ENCODE data around the gene MRPL33.

MRPL33 gene

GRCh38 chr2:27800856-27801255 lies 29.3 kb downstream of the MRPL33 start:
- H3K4me3 ChIP-seq (replicated peaks; ENCODE audit: low read depth, low read length) = no peak overlapping the region
- TF ChIP-seq CTCF (IDR thresholded peaks at IDR 0.05; ENCODE audit: low read length, missing control alignments) = no peak
- no peak for DNase-seq (ENCODE audit: low read depth)

- DNase-seq (ENCODE audit: low read depth) = no peak
- TF ChIP-seq CTCF (IDR thresholded peaks at IDR 0.05; ENCODE audit: low read length, missing control alignments) = no peak
- no peak overlapping the region for H3K4me3 ChIP-seq (replicated peaks; ENCODE audit: low read depth, low read length)
These were observed 31.0 kb downstream of the MRPL33 start for GRCh38 chr2:27802547-27802946.

GRCh38 chr2:27803046-27803445 lies 31.5 kb downstream of the MRPL33 start:
- no peak overlapping the region for H3K4me3 ChIP-seq (replicated peaks; ENCODE audit: low read depth, low read length)
- DNase-seq (ENCODE audit: low read depth) = no peak
- no peak for TF ChIP-seq CTCF (IDR thresholded peaks at IDR 0.05; ENCODE audit: low read length, missing control alignments)

GRCh38 chr2:27804146-27804545 lies 32.6 kb downstream of the MRPL33 start:
- TF ChIP-seq CTCF (IDR thresholded peaks at IDR 0.05; ENCODE audit: low read length, missing control alignments) = no peak
- no peak overlapping the region for H3K4me3 ChIP-seq (replicated peaks; ENCODE audit: low read depth, low read length)
- no peak for DNase-seq (ENCODE audit: low read depth)

GRCh38 chr2:27805180-27805579 lies 33.7 kb downstream of the MRPL33 start:
- TF ChIP-seq CTCF (IDR thresholded peaks at IDR 0.05; ENCODE audit: low read length, missing control alignments) = no peak
- DNase-seq (ENCODE audit: low read depth) = no peak
- H3K4me3 ChIP-seq (replicated peaks; ENCODE audit: low read depth, low read length) = no peak overlapping the region

GRCh38 chr2:27806311-27807059 lies 35.0 kb downstream of the MRPL33 start:
- no peak overlapping the region for H3K4me3 ChIP-seq (replicated peaks; ENCODE audit: low read depth, low read length)
- no peak for DNase-seq (ENCODE audit: low read depth)
- TF ChIP-seq CTCF (IDR thresholded peaks at IDR 0.05; ENCODE audit: low read length, missing control alignments) = no peak

- peak; percentile 71 for TF ChIP-seq CTCF (IDR thresholded peaks at IDR 0.05; ENCODE audit: low read length, missing control alignments)
- DNase-seq (ENCODE audit: low read depth) = peak; percentile 63
- H3K4me3 ChIP-seq (replicated peaks; ENCODE audit: low read depth, low read length) = no peak overlapping the region
These were observed 36.0 kb downstream of the MRPL33 start for GRCh38 chr2:27807476-27807875.

Data from fibroblast of pulmonary artery (primary cell).